HG02852 (cell line): ENCODE data around the gene MCC.

Experiments
- ATAC-seq: cut with Tn5 transposase; IDR thresholded peaks from one replicate; pipeline ENCODE4 v1.9.1; 2021; ENCODE audit warnings: mild to moderate bottlenecking, moderate library complexity; ENCODE audit not compliant: unreplicated experiment

MCC gene

GRCh38 chr5:113487781-113488644, at the start of gene MCC:
Gene MCC, minus strand, starts transcription at chr5:113488453.
- no peak for ATAC-seq

GRCh38 chr5:113531481-113532159, 43.4 kb upstream of the MCC start:
- no peak for ATAC-seq

GRCh38 chr5:113527746-113528145, 39.5 kb upstream of the MCC start:
- no peak for ATAC-seq

GRCh38 chr5:113526421-113526820, 38.2 kb upstream of the MCC start:
- no peak for ATAC-seq

GRCh38 chr5:113524927-113525326, 36.7 kb upstream of the MCC start:
- ATAC-seq, result peak; percentile 54

- no peak for ATAC-seq
Measured at GRCh38 chr5:113523168-113523567, 34.9 kb upstream of the MCC start.

GRCh38 chr5:113520899-113521298, 32.6 kb upstream of the MCC start:
- ATAC-seq, result no peak

GRCh38 chr5:113520429-113520828, 32.2 kb upstream of the MCC start:
- peak; percentile 80 for ATAC-seq

GRCh38 chr5:113519412-113519811, 31.2 kb upstream of the MCC start:
- no peak for ATAC-seq

GRCh38 chr5:113518884-113519283, 30.6 kb upstream of the MCC start:
- ATAC-seq, result no peak

GRCh38 chr5:113514289-113514635, 26.0 kb upstream of the MCC start:
- no peak for ATAC-seq

GRCh38 chr5:113513384-113514288, 25.4 kb upstream of the MCC start, which contains the start of gene YTHDC2:
Gene YTHDC2, plus strand, starts transcription at chr5:113513694. Its CDS starts 202 bp downstream, at chr5:113513896.
- ATAC-seq, result peak; percentile 99

- ATAC-seq, result no peak
Measured at GRCh38 chr5:113512341-113512740, 24.1 kb upstream of the MCC start.

- ATAC-seq, result no peak
Measured at GRCh38 chr5:113510836-113511451, 22.7 kb upstream of the MCC start.

- no peak for ATAC-seq
Measured at GRCh38 chr5:113508756-113509155, 20.5 kb upstream of the MCC start.

GRCh38 chr5:113507601-113508000, 19.3 kb upstream of the MCC start:
- ATAC-seq, result no peak

- no peak for ATAC-seq
Measured at GRCh38 chr5:113505181-113505580, 16.9 kb upstream of the MCC start.

GRCh38 chr5:113503146-113503545, 14.9 kb upstream of the MCC start:
- ATAC-seq, result no peak

GRCh38 chr5:113502073-113502472, 13.8 kb upstream of the MCC start:
- no peak for ATAC-seq

GRCh38 chr5:113495422-113495841, 7.2 kb upstream of the MCC start:
- ATAC-seq, result no peak

- ATAC-seq, result no peak
Measured at GRCh38 chr5:113493446-113493845, 5.2 kb upstream of the MCC start.
